ENCODE results near the gene ABCB4. TPM values are rescaled to one million over a fixed set of nuclear protein-coding genes. Genes with fewer than 3 reads are reported as not detected.

Gene ABCB4
- total RNA-seq, 2 experiments from 2014 or later: not detected

DNA sequence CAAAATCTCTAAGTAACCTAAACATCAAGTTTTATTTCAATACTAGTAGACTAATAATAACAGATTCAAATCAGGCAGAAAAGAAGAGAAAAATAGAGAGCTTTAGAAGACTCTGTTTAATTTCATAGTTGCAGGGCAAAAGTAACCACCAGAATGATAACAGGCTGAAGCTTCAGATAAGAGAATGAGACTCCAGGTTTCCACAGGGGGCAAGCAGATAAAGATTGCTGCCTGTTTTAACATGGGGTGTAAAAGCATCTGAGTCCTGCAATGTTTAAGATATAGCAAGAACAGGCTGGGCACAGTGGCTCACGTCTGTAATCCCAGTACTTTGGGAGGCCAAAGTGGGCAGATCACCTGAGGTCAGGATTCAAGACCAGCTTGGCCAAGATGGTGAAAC is 119.0 kb downstream of the ABCB4 start:
- peaks cover 45% of the 10 kb centered on the region for H3K36me3 ChIP-seq (ENCODE audit: insufficient read depth, low read length)
- no peak for ATAC-seq (ENCODE audit: poor library complexity)
- no peak overlapping the region for H3K27ac ChIP-seq (ENCODE audit: low read depth in 1 of 2, low read length in 2 of 2)
- Mint-ChIP-seq H3K4me1 (ENCODE audit: low read depth) (no peaks in the 10 kb centered on the region), H3K27ac (no peak overlapping the region), H3K9me3 (no peaks in the 10 kb centered on the region), H3K4me3 (no peak overlapping the region), H3K27me3 (no peaks in the 10 kb centered on the region), H3K36me3 (ENCODE audit: low read depth) (peaks cover 79% of the 10 kb centered on the region)
- intact Hi-C loops (cut with DNase I, micrococcal nuclease): no loop called here
- CTCF ChIA-PET: no interaction called here
- POLR2A ChIA-PET: interaction anchor here (0.6 kb wide), 1 partner anchor 9 kb away, joined by 3 read pairs; no protein-coding TSS in a partner anchor
- TF ChIP-seq, protein P1, sequence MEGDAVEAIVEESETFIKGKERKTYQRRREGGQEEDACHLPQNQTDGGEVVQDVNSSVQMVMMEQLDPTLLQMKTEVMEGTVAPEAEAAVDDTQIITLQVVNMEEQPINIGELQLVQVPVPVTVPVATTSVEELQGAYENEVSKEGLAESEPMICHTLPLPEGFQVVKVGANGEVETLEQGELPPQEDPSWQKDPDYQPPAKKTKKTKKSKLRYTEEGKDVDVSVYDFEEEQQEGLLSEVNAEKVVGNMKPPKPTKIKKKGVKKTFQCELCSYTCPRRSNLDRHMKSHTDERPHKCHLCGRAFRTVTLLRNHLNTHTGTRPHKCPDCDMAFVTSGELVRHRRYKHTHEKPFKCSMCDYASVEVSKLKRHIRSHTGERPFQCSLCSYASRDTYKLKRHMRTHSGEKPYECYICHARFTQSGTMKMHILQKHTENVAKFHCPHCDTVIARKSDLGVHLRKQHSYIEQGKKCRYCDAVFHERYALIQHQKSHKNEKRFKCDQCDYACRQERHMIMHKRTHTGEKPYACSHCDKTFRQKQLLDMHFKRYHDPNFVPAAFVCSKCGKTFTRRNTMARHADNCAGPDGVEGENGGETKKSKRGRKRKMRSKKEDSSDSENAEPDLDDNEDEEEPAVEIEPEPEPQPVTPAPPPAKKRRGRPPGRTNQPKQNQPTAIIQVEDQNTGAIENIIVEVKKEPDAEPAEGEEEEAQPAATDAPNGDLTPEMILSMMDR (IDR thresholded peaks at IDR 0.05): no peak
- no peak overlapping the region for H3K4me3 ChIP-seq (ENCODE audit: low read length)
- no peaks in the 10 kb centered on the region for H3K4me1 ChIP-seq (ENCODE audit: insufficient read depth, low read length)
- H3K9me3 ChIP-seq (ENCODE audit: control insufficient read depth in 1 of 2, insufficient read depth in 1 of 2, low read length in 2 of 2): peaks cover 7 to 9% of the 10 kb centered on the region in 2 experiments
- DNase-seq: no peak
- H3K27me3 ChIP-seq (ENCODE audit: control insufficient read depth in 1 of 2, insufficient read depth in 2 of 2, low read length in 2 of 2): no peaks in the 10 kb centered on the region

DNA sequence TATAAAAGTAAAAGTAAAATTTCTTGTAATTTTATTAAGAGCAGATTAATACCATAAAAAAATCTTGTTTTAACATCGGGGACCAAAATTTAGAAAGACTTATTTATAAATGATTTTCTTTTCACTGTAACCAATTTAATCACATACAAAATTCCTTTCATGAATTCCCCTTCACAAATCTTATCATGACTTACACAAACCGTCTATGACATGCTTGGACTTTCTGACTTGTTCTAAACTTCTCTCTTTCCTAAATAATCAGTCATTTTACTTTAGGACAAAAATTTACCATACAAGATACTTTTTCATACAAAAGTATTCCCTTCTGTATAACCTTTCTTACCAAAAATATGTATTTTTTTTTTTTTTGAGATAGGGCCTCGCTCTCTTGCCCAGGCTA is 120.7 kb downstream of the ABCB4 start:
- TF ChIP-seq, protein P1 (IDR thresholded peaks at IDR 0.05): no peak
- intact Hi-C loops (cut with DNase I, micrococcal nuclease): loop anchor here in 1 of 2 experiments (5.0 kb wide), 1 partner anchor 202 kb away; the partner anchor contains the start of gene DMTF1
- Histone ChIP-seq H3K27ac (ENCODE audit: low read depth in 1 of 2, low read length in 2 of 2) (no peak overlapping the region), H3K27me3 (ENCODE audit: control insufficient read depth in 1 of 2, insufficient read depth in 2 of 2, low read length in 2 of 2) (no peaks in the 10 kb centered on the region), H3K9me3 (ENCODE audit: control insufficient read depth in 1 of 2, insufficient read depth in 1 of 2, low read length in 2 of 2) (peaks cover 7 to 9% of the 10 kb centered on the region in 2 experiments), H3K4me1 (ENCODE audit: insufficient read depth, low read length) (no peaks in the 10 kb centered on the region), H3K4me3 (ENCODE audit: low read length) (no peak overlapping the region), H3K36me3 (ENCODE audit: insufficient read depth, low read length) (peaks cover 57% of the 10 kb centered on the region)
- CTCF ChIA-PET: no interaction called here
- H3K4me3 Mint-ChIP-seq: no peak overlapping the region
- no peak overlapping the region for H3K27ac Mint-ChIP-seq
- POLR2A ChIA-PET: no interaction called here
- H3K9me3 Mint-ChIP-seq: no peaks in the 10 kb centered on the region
- H3K4me1 Mint-ChIP-seq (ENCODE audit: low read depth): no peaks in the 10 kb centered on the region
- ATAC-seq (ENCODE audit: poor library complexity) (no peak), DNase-seq (peak in 1 of 14 experiments; percentile 2)
- peaks cover 86% of the 10 kb centered on the region for H3K36me3 Mint-ChIP-seq (ENCODE audit: low read depth)
- H3K27me3 Mint-ChIP-seq: no peaks in the 10 kb centered on the region

Other genes with a start within 250 kb of the ABCB4 start
- 1 to 10 TPM; 8.5 to 8.6 TPM for gene CROT, start 130.0 kb downstream of the ABCB4 start, total RNA-seq
- gene ABCB1, start 125.2 kb upstream of the ABCB4 start, total RNA-seq: 10 to 100 TPM; 10.6 to 12.2 TPM
- under 1 TPM; 0.73 to 0.85 TPM for gene RUNDC3B, start 152.7 kb upstream of the ABCB4 start, total RNA-seq